ENCODE data around the gene LGALS14. TPM values are rescaled to one million over a fixed set of nuclear protein-coding genes. Genes with fewer than 3 reads are reported as not detected.

LGALS14 gene, protein sequence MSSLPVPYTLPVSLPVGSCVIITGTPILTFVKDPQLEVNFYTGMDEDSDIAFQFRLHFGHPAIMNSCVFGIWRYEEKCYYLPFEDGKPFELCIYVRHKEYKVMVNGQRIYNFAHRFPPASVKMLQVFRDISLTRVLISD
- not detected for total RNA-seq

DNA sequence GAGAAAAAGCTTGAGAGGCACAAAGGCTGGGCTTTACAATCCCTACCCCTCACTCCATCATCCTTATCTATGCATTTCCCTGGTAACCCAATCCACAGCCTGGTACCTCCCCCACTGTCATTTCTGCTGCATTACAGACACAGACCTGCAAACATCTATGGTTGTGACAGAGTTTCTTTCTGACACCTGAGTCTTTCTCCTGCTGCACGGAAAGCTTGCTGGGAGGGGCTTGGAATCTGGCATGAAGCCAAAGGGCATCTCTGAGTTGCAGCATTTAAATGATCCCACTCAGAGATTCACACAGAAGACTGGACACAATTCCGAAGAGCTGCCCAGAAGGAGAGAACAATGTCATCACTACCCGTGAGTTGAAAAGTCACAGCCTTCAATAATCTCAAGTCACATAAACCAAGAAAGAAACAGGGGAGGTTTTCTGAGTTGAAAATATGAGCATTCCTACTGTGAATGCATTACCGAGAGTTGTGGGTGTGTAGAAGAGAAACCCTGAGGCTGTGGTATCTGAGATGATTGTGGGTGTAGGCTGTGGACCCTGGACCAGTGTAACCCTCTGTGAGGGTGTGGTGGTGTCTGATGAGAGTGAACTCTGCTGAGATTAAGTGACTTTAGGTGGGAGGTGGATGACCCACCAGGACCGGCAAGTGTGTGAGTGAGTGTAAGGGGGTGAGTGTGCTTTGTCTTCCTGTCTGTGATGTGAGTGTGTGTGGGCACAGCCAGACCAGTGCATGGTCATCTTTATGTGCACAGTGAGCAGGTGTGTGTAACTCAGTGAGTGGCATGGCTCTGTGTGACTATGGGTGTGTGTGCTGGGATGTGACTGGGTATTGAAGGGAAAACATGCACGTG, at the start of gene LGALS14:
Gene LGALS14, plus strand, starts transcription at position 301 of the 864 bp plus-strand sequence. Its CDS starts 48 bp downstream, at position 349.

DNA sequence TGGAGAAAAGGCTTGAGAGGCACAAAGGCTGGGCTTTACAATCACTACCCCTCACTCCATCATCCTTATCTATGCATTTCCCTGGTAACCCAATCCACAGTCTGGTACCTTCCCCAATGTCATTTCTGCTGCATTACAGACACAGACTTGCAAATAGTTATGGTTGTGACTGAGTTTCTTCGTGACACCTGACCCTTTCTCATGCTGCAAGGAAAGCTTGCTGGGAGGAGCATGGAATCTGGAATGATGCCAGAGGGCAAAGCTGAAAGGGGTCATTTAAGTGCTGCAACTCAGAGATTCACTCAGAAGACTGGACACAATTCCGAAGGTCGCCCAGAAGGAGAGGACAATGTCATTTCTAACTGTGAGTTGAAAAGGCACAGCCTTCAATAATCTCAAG, 48.7 kb upstream of the LGALS14 start, which contains the start of gene LGALS16:
Gene LGALS16, plus strand, starts transcription at position 301 of the 400 bp plus-strand sequence. Its CDS starts 49 bp downstream, at position 350.

DNA sequence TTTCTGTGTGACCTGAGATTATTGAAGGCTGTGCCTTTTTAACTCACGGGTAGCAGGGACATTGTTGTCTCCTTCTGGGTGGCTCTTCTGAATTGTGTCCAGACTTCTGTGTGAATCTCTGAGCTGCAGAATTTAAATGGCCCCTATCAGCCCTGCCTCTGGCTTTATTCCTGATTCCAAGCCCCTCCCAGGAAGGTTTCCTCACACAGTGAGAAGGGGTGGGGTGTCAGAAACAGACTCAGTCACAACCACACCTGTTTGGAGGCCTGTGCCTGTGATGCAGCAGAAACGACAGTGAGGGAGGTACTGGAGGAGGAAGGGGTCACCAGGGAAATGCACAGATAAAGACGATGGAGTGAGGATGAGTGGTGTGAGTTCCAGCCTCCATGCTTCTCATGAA, 33.6 kb downstream of the LGALS14 start, which contains the start of gene CLC:
Gene CLC, minus strand, starts transcription at position 139 of the 400 bp plus-strand sequence. Its CDS starts 77 bp downstream, at position 62.

Small RNAs within 50 kb of the gene (small RNA-seq; reads per million reads assigned to genes)
- not detected for gene RPS29P27 (ENCODE audit: low replicate concordance)

Other genes starting within 250 kb of the LGALS14 start
- 43.8 TPM for gene TIMM50, start 223.6 kb upstream of the LGALS14 start, total RNA-seq
- gene DLL3, start 205.5 kb upstream of the LGALS14 start, total RNA-seq, result 0.35 TPM
- gene SELENOV, start 189.3 kb upstream of the LGALS14 start, total RNA-seq, result 4.7 TPM
- 4.7 TPM for gene EID2B, start 171.6 kb upstream of the LGALS14 start, total RNA-seq
- 13.2 TPM for gene EID2, start 164.3 kb upstream of the LGALS14 start, total RNA-seq
- not detected for gene LGALS13, start 102.0 kb upstream of the LGALS14 start, total RNA-seq
- gene LGALS16, start 48.6 kb upstream of the LGALS14 start, total RNA-seq, result not detected
- 4.4 TPM for gene CLC, start 33.5 kb downstream of the LGALS14 start, total RNA-seq
- not detected for gene LEUTX, start 74.4 kb downstream of the LGALS14 start, total RNA-seq
- 42.7 TPM for gene DYRK1B, start 129.7 kb downstream of the LGALS14 start, total RNA-seq
- 203 TPM for gene FBL, start 141.9 kb downstream of the LGALS14 start, total RNA-seq
- 16.8 TPM for gene FCGBP, start 230.2 kb downstream of the LGALS14 start, total RNA-seq